NCI-H128 (cell line): ENCODE data around the gene BRIP1.
A peak's percentile ranks its signal among the peaks of the same experiment; 100 is the strongest.
"Not testable (repeated sequence)": the region's sequence is repeated elsewhere in the genome, so short reads cannot be mapped to it uniquely, and the experiment has no call there.

Source experiments
- DNase-seq: peaks from one replicate; lab custom pipeline; 2025; ENCODE audit not compliant: unreplicated experiment; lab: John Stamatoyannopoulos, UW

BRIP1 gene

GRCh38 chr17:61862975-61863800, at the start of gene BRIP1:
BRIP1 (minus strand) TSS chr17:61863528; CDS start chr17:61861539, 1,989 bp downstream.
- DNase-seq: peak; percentile 82

GRCh38 chr17:61908292-61909037, 45.1 kb upstream of the BRIP1 start:
- DNase-seq: no peak

GRCh38 chr17:61907361-61907760, 44.0 kb upstream of the BRIP1 start:
- DNase-seq: no peak

GRCh38 chr17:61904094-61904710, 40.9 kb upstream of the BRIP1 start:
- DNase-seq: no peak

- no peak for DNase-seq
Measured at GRCh38 chr17:61903251-61903650, 39.9 kb upstream of the BRIP1 start.

- no peak for DNase-seq
Measured at GRCh38 chr17:61897548-61898180, 34.3 kb upstream of the BRIP1 start.

GRCh38 chr17:61895391-61895790, 32.1 kb upstream of the BRIP1 start:
- no peak for DNase-seq

GRCh38 chr17:61894310-61894709, 31.0 kb upstream of the BRIP1 start:
- not testable (repeated sequence) for DNase-seq

GRCh38 chr17:61887733-61888132, 24.4 kb upstream of the BRIP1 start:
- DNase-seq: not testable (repeated sequence)

GRCh38 chr17:61885865-61886264, 22.5 kb upstream of the BRIP1 start:
- not testable (repeated sequence) for DNase-seq

- no peak for DNase-seq
Measured at GRCh38 chr17:61884864-61885263, 21.5 kb upstream of the BRIP1 start.

- DNase-seq: no peak
Measured at GRCh38 chr17:61880589-61881102, 17.3 kb upstream of the BRIP1 start.

- no peak for DNase-seq
Measured at GRCh38 chr17:61878984-61879612, 15.8 kb upstream of the BRIP1 start.

GRCh38 chr17:61878520-61878919, 15.2 kb upstream of the BRIP1 start:
- DNase-seq: no peak

GRCh38 chr17:61877837-61878236, 14.5 kb upstream of the BRIP1 start:
- no peak for DNase-seq

- DNase-seq: no peak
Measured at GRCh38 chr17:61875804-61876203, 12.5 kb upstream of the BRIP1 start.

GRCh38 chr17:61875285-61875684, 12.0 kb upstream of the BRIP1 start:
- no peak for DNase-seq

GRCh38 chr17:61874075-61874474, 10.7 kb upstream of the BRIP1 start:
- DNase-seq: no peak

GRCh38 chr17:61872099-61872498, 8.8 kb upstream of the BRIP1 start:
- no peak for DNase-seq

- DNase-seq: no peak
Measured at GRCh38 chr17:61869138-61869537, 5.8 kb upstream of the BRIP1 start.

- no peak for DNase-seq
Measured at GRCh38 chr17:61868074-61868473, 4.7 kb upstream of the BRIP1 start.
